T-helper 1 cell treated with Interleukin-12 subunit alpha and Interleukin-12 subunit beta and Interleukin-4 antibody, amounts not matched to agents 30 μg/mL and 1 μg/mL, for 36 hours (primary cell): ENCODE data around the gene SMYD2.
A peak's percentile ranks its signal among the peaks of the same experiment; 100 is the strongest.

Source experiments
- H3K27ac Mint-ChIP-seq: one replicate; pipeline ENCODE4 v1.8.0; 2021; ENCODE audit warnings: mild to moderate bottlenecking, mixed read lengths
- H3K27me3 Mint-ChIP-seq: one replicate; pipeline ENCODE4 v1.8.0; 2021; ENCODE audit warnings: low read depth, mixed read lengths
- H3K36me3 Mint-ChIP-seq: one replicate; pipeline ENCODE4 v1.8.0; 2021; ENCODE audit warnings: low read depth, mixed read lengths
- H3K4me1 Mint-ChIP-seq: one replicate; pipeline ENCODE4 v1.8.0; 2021; ENCODE audit warnings: low read depth, mixed read lengths
- H3K4me3 Mint-ChIP-seq: one replicate; pipeline ENCODE4 v1.8.0; 2021; ENCODE audit warnings: mild to moderate bottlenecking, moderate library complexity, mixed read lengths
- H3K9me3 Mint-ChIP-seq: one replicate; pipeline ENCODE4 v1.8.0; 2021; ENCODE audit warnings: mixed read lengths

SMYD2 gene

DNA sequence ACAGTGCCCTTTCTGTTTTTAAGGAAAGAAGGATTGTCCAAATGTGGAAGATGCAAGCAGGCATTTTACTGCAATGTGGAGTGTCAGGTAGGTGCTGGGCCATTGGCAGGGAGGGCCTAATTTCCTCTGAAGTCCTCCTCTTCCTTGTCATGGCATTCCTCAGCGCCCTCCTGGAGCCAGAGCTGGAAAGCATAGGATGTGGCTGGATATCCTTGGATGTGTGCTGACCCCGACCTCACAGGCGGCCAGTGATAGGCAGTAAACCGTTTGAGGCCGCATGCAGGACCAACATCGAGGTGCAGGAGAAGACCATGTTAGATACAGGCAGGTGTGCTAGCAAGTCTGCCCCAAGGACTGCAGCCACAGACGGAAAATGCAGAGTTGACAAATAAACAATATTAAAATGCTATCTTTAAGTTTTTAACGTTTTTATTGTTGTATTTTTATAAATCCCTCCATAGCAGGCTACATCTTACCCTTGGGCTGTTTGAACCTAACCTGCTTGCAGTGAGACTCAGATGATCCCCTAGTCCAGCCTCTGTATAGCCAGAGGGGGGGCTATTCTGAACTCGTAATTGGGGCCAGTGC is 24.3 kb downstream of the SMYD2 start:
- H3K4me3 Mint-ChIP-seq: no peak overlapping the region
- no peak overlapping the region for H3K27ac Mint-ChIP-seq
- no peaks in the 10 kb centered on the region for H3K27me3 Mint-ChIP-seq
- H3K9me3 Mint-ChIP-seq: no peaks in the 10 kb centered on the region
- H3K36me3 Mint-ChIP-seq: no peaks in the 10 kb centered on the region
- H3K4me1 Mint-ChIP-seq: peaks cover 10% of the 10 kb centered on the region

DNA sequence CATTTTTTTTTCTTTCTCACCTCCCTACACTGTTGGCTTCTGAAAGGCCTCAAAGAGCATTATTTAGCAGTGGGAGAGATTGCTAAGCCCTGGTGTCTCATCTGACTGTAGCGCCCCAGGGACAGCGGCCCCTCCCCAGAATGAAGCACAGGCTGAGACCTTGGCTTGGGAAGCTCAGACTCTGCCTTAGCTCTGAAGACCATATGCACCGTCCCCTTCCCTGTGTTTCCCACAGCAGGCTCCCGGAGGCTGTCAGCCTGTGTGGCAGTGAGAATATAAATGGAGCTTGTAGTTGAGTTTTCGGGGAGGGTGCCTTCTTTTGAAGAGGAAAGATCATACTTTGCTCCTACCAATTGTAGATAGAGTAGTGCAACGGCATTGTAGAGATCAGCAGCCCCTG is 25.3 kb downstream of the SMYD2 start:
- H3K27ac Mint-ChIP-seq: no peak overlapping the region
- no peaks in the 10 kb centered on the region for H3K9me3 Mint-ChIP-seq
- H3K36me3 Mint-ChIP-seq: no peaks in the 10 kb centered on the region
- peaks cover 16% of the 10 kb centered on the region for H3K4me1 Mint-ChIP-seq
- H3K27me3 Mint-ChIP-seq: no peaks in the 10 kb centered on the region
- no peak overlapping the region for H3K4me3 Mint-ChIP-seq

DNA sequence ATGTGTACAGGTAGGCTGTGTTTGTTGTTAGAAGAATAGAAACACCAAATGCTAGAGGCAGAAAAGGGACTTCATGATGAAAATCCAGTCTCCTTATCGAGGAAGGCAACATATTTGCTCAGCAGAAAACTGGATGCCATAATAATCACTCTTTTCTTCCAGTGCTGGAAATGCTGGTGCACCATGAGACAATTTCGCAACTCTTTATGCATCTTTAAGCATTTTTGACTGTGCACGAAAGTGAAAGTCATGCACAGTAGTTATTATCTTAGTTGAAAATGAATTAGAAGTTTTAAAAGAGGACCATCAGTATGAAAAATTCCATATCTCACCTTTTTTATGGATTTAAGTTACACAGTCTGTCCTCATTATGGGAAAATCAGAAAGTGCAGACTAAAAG is 29.1 kb downstream of the SMYD2 start:
- no peaks in the 10 kb centered on the region for H3K27me3 Mint-ChIP-seq

DNA sequence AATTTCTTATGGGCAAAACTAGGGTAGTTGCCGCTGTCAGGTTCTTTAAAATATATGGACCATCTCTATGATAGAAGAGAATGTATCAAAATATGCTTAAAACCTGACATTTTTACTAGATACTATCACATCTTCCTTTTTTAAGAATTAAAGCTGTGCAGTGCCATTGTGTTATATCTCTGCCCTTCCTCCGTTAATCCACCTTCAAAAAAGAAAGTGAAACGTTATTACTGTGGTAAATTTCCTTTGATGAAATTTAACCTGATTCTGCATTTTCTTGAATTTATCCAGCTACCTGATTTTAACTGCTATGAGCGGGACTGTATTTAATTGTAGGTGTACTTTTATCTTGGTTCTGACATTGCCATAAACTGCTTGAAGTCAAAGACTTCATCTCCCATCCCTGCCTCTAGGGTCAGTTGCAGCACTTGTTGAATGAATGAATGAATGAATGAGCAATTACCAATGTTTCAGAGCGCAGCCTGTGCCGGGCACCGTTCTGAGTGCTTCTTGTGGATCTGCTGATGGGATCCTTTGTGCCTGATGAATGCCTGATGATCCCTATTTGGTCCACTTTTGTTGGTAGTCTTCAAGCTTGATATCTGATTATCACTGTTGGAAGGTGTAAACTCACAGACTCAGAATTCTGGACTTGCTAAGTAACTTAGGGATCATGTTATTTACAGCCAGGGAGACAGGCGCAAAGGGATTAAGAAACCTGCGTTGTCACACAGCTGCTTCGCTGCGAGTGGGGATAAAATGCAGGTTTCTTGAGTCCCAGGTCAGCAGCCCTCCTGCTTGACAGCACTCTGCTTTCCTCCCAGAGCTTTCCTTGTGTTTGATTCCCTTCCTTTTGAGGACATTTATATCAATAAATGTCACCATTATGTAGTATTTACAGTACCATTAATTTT is 30.1 kb downstream of the SMYD2 start:
- peaks cover 4% of the 10 kb centered on the region for H3K36me3 Mint-ChIP-seq
- H3K4me3 Mint-ChIP-seq: peak overlapping the region; percentile 68
- H3K27ac Mint-ChIP-seq: peak overlapping the region; percentile 41
- H3K9me3 Mint-ChIP-seq: no peaks in the 10 kb centered on the region
- no peaks in the 10 kb centered on the region for H3K27me3 Mint-ChIP-seq
- H3K4me1 Mint-ChIP-seq: peaks cover 15% of the 10 kb centered on the region

More for the DNA sequence above, 29.1 kb downstream of the SMYD2 start:
- Mint-ChIP-seq H3K4me1 (peaks cover 15% of the 10 kb centered on the region), H3K36me3 (no peaks in the 10 kb centered on the region), H3K27ac (no peak overlapping the region), H3K9me3 (no peaks in the 10 kb centered on the region), H3K4me3 (peak overlapping the region; percentile 33)

DNA sequence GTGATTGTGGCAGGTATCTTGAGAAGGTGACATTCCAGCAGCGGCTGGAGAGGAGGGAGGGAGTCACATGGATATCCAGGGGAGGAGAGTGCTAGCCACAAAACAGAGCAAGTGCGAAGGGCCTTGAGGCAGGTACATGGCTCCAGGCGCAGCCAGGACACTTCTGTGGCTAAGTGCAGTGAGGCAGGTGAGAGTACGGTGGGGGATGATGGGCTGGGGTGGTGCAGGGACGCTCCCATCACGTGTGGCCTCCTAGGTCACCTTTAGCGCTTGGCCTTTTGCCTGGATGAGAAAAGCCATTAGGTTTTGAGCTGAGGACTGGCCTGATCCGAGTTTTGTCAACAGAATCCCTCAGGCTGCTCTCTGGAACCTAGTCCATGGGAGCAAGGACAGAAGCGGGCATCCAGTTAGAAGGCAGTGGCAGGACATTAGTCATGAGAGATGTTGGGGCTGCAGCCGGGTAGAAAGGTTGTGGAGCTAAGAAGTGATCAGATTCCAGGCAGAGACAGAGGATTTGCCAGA is 31.6 kb downstream of the SMYD2 start:
- H3K36me3 Mint-ChIP-seq: peaks cover 4% of the 10 kb centered on the region
- no peak overlapping the region for H3K27ac Mint-ChIP-seq
- H3K9me3 Mint-ChIP-seq: no peaks in the 10 kb centered on the region
- peaks cover 15% of the 10 kb centered on the region for H3K4me1 Mint-ChIP-seq
- no peak overlapping the region for H3K4me3 Mint-ChIP-seq
- no peaks in the 10 kb centered on the region for H3K27me3 Mint-ChIP-seq

DNA sequence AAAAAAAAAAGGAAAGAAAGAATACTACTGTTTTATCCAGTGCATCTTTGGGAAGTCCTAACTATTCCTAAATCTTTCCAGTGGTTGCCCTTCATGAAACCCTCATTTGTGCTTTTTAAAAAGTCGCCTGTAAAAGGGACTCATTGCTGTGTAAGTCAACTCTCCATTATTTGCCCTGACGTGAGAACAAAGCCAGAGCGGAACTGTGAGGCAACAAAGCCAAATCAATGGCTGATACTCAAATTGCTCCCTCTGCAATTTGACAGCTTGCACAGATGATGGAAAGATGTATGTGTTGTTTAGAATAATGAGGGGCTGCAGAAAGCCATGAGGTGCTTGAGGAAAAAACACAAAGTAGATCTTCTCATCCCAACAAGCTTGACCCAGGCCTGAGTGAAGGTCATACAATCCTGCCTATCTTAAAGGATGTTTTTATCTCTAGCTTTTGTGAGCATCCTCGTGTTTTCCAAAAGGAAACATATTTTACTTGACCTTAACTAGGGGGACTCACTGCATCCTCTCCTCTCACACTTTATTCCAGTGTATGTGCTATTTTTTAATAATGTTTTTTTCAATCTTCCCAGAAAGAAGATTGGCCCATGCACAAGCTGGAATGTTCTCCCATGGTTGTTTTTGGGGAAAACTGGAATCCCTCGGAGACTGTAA is 33.4 kb downstream of the SMYD2 start:
- Mint-ChIP-seq H3K9me3 (no peaks in the 10 kb centered on the region), H3K27me3 (no peaks in the 10 kb centered on the region), H3K27ac (no peak overlapping the region), H3K4me1 (peaks cover 9% of the 10 kb centered on the region), H3K36me3 (peaks cover 11% of the 10 kb centered on the region), H3K4me3 (no peak overlapping the region)

DNA sequence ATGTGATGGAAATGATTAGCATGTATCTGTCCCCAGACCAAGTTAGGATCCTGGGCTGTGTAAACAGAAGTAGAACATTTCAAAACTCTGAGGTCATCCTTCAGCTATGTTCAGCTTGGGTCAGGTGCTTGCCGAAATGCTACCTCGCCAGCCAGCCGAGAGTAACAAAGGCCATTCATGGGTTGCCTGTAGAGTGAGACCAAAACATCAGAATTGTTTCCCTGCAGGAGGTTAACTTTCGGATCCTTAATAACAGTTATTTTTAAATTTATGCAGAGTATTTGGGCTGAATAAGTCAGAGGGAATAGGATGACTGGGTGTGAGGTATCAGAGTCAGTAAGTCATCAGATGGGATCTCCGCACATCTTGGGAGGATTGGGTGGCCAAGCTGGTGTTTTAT is 35.6 kb downstream of the SMYD2 start:
- H3K4me3 Mint-ChIP-seq: no peak overlapping the region
- H3K36me3 Mint-ChIP-seq: peaks cover 11% of the 10 kb centered on the region
- no peak overlapping the region for H3K27ac Mint-ChIP-seq
- H3K27me3 Mint-ChIP-seq: no peaks in the 10 kb centered on the region
- H3K9me3 Mint-ChIP-seq: no peaks in the 10 kb centered on the region
- H3K4me1 Mint-ChIP-seq: no peaks in the 10 kb centered on the region

DNA sequence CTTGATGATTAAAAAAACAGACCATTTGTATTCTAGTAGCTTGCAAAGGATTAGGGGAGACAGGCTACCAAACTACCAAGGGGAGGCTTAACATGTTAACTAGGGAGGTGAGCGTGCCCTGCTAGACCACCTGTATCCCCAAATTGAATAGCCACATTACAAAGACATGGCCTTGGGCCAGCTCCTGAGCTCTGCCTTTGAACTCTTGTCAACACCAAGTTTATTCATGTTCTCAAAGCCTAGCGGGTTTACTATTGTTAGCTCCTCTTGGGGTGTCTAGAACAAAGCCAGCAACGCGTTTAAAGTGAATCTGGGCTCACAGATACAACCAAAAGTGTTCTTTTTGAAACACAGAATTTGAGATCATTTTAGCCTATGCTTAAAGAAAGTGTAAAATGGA is 36.3 kb downstream of the SMYD2 start:
- Mint-ChIP-seq H3K4me1 (no peaks in the 10 kb centered on the region), H3K27ac (no peak overlapping the region), H3K27me3 (no peaks in the 10 kb centered on the region), H3K36me3 (peaks cover 11% of the 10 kb centered on the region), H3K4me3 (no peak overlapping the region), H3K9me3 (no peaks in the 10 kb centered on the region)

DNA sequence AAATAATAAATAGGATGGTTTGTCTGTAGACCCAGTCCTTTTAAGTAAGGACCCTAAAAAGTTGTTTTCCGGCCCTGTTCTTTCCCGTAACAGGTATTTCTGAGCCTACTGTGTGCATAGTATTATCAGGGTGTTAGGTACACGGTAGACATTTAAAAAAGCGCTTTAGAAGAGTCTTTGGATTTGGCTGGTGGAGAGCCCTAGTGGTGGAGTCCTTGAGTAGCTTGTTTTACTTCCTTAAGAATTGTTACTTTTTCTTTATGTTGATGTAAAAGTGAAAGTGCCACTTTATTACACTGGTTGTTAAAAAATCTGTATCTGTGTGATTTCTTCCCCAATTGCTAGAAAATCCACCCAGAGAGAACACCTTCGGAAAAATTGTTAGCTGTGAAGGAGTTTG is 36.8 kb downstream of the SMYD2 start:
- Mint-ChIP-seq H3K27ac (no peak overlapping the region), H3K27me3 (no peaks in the 10 kb centered on the region), H3K9me3 (no peaks in the 10 kb centered on the region), H3K4me1 (no peaks in the 10 kb centered on the region), H3K36me3 (peaks cover 11% of the 10 kb centered on the region), H3K4me3 (no peak overlapping the region)

DNA sequence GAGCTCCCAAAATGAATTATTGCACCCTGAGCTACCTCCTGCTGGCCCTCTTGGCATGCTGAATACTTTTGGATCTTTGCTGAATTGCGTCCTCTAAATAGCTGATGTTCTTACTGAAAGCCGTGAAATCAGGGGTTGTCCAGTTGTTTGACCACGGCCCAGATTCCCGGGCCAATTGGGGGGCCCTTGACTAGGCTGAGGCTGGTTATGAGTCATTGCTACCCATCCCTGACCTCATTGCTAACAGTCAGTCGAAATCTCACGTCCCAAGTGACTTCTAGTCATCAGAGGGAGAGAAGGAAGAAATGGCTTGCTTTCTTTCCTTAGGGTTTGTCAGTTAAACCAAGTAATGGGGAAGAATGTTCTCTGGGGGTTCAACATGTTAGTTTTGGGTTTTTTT is 37.4 kb downstream of the SMYD2 start:
- peaks cover 11% of the 10 kb centered on the region for H3K36me3 Mint-ChIP-seq
- H3K9me3 Mint-ChIP-seq: no peaks in the 10 kb centered on the region
- no peak overlapping the region for H3K4me3 Mint-ChIP-seq
- H3K4me1 Mint-ChIP-seq: no peaks in the 10 kb centered on the region
- no peaks in the 10 kb centered on the region for H3K27me3 Mint-ChIP-seq
- H3K27ac Mint-ChIP-seq: no peak overlapping the region

DNA sequence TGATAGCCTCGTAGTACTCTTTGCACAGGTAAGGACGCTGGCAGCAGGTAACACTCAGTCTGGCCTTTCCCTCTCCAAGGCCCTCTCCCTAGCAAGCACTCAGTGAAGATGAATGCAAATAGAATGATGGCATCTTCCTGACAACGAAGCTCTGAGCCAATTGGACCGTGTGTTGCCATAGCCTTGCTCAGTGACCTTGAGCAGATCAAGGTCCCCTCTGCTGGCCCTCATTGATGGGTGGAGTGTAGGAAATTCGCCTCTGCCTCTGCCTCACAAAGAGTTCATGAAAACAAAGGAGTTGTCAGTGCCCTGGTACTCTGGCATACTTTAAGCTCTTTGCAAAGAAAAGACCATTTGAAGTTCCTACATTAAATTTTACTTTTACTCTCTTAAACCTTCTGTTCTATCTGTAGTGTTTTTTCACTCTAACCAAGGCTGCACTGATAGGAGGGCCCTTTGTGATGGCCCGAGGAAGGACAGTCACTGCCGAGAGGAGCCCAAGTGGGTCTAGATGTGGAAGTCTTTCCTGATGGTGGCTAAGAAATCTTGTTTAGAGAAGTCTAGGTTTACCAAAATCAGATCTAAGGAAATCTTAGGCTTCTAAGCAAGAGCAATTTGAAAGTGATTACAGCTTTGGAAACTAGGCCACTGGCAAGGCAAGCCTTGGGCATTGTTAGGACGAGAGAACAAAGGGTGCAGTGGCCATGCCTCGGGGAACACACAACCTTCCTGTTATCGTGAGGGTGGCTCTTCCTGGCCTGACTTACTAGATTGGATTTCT is 38.2 kb downstream of the SMYD2 start:
- H3K4me1 Mint-ChIP-seq: no peaks in the 10 kb centered on the region
- H3K4me3 Mint-ChIP-seq: no peak overlapping the region
- H3K36me3 Mint-ChIP-seq: peaks cover 11% of the 10 kb centered on the region
- no peak overlapping the region for H3K27ac Mint-ChIP-seq
- no peaks in the 10 kb centered on the region for H3K27me3 Mint-ChIP-seq
- H3K9me3 Mint-ChIP-seq: no peaks in the 10 kb centered on the region

DNA sequence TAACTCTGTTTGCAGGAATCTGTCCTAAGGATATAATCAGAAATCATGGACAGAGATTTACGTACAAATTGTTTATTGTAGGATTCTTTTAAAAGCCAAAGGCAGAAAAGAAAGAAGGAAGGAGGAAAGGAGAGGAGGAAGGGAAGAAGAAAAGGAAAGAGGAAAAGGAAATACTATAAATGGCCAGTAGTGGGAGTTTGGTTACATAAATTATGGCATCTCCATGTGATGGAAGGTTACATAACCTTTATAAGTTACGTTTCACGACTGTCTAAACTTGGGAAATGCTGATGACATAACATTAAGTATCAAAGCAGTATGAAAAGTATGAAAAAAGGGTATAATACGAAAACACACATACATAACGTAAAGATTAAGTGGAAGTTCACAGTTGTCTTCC is 39.0 kb downstream of the SMYD2 start:
- Mint-ChIP-seq H3K27me3 (no peaks in the 10 kb centered on the region), H3K9me3 (no peaks in the 10 kb centered on the region), H3K27ac (no peak overlapping the region), H3K36me3 (peaks cover 14% of the 10 kb centered on the region), H3K4me1 (no peaks in the 10 kb centered on the region), H3K4me3 (no peak overlapping the region)

DNA sequence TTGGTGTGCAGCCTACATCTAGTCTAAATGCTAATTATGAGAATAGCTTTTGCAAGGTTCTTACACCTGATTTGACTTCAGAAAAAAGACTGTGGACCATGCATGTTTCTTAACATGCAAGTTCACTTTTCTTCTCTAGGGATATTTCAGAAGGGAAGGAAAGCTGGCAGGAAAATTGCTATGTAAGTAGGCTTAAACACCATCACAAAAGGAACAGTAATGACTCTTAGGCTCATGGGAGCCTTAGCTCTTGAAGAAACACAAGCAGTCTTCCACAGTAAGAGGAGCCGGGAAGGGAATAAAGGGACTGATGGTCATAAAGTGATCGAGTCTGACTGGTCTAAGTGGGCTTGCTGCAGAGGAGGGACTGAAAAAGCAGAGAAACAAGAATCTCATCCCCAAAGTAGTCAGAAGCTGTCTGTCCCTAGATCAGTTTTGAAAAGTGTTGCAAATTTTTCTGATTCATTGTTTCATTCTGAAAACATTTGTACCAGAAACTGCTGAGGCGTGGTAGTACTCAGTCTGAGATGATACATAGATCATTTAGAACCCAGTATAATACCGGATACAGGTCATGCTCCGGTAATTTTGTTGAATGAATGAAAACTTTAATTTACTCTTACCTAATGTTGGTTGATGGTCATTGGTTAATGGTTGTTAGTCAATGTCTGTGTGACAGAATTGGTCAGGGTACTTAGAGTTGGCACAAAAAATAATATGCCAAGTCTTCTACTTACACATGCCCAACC is 40.9 kb downstream of the SMYD2 start:
- Mint-ChIP-seq H3K9me3 (no peaks in the 10 kb centered on the region), H3K4me1 (no peaks in the 10 kb centered on the region), H3K4me3 (no peak overlapping the region), H3K27me3 (no peaks in the 10 kb centered on the region), H3K36me3 (peaks cover 11% of the 10 kb centered on the region), H3K27ac (no peak overlapping the region)
